GM18909 (cell line): ENCODE data around the gene SMIM20.

ENCODE experiments used
- ATAC-seq: cut with Tn5 transposase; IDR thresholded peaks from one replicate; pipeline ENCODE4 v1.9.1; 2021; ENCODE audit warnings: mild to moderate bottlenecking; ENCODE audit not compliant: unreplicated experiment, poor library complexity

SMIM20 gene

DNA sequence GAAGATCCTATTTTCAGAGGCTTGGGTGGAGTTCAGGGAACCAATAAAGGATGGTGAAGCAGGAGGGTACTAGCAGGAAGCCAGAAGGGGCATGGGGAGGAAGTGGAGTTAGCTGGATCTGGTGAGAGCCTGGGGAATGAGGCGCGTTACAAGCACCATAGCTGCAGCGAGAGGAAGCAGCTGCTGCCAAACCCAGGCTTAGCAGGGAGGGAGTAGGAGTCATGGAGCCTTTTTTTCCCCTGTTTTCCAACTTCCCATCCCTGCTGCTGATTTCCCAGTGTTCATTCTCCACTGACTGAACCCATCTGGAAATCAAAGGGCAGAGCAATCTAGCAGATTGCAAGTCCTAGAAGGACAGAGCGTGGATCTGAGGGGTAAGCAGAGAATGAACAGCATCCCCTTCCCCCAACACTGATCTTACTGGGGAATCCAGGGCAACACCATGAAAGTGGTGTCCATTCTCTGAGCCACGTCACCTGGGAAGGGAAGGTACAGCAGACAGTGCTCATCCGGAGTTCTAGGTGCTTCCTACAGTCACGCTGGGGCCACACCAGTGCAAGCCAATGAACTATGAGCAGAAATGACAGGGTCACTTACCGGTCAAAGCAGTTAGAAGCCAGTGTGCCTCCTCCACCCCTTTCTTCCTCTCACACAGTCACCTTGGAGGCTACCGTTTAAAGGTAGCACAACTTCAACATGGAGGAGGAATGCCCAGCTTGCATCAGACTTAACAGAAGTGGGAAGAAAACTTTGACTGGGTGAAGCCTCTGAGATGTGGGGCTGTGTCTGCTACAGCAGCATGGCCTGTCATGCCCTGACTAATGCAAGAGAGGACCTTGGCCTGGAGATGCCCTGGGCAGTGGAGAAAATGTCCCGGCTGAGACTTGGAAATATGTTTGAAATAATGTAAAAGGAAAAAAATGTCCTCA is 36.7 kb downstream of the SMIM20 start:
- ATAC-seq = no peak

DNA sequence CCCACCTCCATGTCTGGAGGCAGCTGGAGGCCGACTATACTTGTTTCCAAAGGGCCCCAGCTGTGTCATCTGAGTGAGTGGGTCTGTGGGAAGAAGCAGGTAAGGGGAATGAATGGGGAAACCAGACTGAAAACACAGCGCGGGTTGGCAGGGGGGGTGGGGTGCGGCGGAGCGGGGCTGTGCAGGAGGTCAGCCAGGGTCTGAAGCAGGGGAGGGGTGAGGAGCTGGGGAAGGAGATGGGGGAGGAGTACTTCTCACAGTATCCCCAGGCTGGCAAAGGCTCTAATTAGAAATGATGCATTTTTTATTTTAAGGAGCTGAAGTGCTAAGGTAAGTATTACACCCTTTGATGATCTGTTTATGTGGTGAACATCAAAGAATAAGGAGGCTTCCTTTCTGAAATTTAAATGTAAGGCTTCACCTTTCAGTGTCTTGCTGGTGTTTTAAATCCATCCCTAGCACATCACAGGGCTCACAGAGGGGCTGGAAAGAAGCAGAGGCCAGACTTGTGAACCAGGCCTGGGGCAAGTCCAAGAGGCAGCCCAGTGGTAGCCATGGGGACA is 37.5 kb downstream of the SMIM20 start:
- ATAC-seq = no peak

DNA sequence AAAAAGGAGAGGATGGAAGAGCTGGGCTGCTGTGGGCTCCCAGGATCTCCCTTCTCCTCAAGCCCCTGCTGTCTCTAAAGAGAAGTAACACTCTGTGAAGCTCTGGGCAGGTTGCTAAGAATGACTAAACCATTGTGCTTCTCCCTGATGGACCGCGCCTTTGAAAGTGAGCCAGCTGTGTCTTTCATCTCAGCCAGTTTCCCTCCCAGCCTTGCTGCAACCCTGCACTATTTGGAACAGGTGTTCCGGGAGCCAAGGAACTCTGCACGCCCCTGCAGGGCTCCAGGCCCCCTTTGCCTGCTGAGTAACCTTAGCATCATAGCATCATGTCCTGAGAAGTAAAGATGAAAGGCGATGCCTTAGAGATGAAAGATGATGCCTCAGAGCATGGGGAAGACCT is 39.7 kb downstream of the SMIM20 start:
- no peak for ATAC-seq

DNA sequence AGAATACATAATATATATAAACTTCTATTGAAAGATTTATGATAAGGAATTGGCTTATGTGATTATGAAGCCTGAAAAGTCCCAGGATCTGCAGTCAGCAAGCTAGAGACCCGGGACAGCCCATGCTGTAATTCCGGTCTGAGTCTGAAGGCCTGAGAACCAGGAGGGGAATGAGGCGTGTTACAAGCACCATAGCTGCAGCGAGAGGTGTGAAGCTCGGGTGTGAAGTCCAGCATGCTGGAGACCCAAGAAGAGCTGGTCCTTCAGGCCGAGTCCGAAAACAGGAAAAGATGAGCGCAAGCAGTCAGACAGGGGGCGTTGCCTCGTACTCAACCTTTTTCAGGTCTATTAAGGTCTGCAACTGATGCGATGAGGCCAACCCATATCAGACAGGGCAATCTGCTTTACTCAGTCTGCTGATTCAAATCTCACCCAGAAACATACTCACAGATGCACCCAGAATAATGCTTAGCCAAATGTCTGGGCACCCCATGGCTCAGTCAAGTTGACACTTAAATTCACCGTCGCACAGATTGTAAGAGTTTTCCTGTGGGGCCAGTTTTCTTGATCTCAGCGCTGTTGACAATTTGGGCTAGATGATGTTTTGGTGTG is 40.4 kb downstream of the SMIM20 start:
- no peak for ATAC-seq

DNA sequence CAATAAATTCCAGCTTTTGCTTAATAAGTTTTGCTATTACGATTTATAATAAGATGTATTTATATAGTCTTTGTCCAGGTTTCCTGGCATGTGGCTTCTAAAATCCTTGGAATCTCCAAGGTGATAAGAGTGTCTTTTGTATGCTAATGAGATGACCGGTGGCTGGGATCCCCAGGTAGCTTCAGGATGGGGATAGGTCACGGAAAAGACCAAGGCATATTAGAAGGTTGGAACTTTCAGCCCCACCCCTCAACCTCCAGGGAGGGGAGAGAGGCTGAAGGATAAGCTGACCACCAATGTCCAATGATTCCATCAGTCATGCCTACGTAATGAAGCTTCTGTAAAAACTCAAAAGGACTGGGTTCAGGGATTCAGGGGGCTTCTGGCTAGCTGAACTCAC is 41.7 kb downstream of the SMIM20 start:
- ATAC-seq = no peak

DNA sequence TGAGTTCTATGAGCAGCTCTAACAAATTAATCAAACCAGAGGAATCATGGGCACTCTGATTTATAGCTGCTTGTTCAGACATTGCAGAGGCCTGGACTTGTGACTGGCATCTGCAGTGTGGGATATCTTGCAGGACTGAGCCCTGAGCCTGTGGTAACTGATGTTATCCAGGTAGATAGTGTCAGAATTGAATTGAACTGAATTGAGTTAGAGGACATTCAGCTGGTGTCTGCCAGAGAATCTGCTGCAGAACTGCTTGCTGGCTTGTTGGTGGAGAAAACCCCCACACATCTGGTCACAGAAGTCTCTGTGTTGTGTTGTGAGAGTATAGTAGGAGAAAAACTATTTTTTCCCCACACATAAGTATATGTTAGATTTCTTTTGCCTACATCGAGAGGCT is 42.2 kb downstream of the SMIM20 start:
- no peak for ATAC-seq

DNA sequence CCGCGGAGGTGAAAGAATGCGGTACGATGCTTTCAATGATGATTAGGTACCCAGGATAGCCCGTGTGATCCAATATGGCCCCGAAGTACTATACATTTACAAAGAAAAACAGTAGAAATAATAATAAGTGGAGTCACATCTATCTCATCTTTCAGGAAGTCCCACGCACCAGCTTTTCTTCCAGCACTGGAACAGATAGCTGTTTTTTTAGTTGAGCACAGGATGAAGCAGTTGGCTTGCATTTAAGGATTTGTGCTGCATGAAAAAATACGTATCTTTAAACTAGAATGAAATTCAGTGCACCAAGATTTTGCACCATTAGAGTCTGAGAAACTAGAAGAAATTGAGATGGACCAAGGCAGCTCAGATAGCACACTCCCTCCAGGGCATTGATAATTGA is 44.1 kb downstream of the SMIM20 start:
- ATAC-seq = no peak

DNA sequence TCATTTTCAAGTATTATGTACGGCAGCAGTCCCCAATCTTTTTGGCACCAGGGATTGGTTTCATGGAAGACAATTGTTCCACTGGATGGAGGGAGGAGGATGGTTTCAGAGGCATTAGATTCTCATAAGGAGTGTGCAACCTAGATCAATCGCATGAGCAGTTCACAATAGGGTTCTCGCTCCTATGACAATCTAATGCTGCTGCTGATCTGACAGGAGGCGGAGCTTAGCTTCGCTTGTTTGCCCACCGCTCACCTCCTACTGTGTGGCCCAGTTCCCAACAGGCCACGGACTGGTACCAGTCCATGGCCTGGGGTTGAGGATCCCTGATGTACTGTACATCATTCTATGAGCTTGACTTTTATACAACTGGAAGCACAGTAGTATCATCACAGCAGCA is 48.4 kb downstream of the SMIM20 start:
- no peak for ATAC-seq

DNA sequence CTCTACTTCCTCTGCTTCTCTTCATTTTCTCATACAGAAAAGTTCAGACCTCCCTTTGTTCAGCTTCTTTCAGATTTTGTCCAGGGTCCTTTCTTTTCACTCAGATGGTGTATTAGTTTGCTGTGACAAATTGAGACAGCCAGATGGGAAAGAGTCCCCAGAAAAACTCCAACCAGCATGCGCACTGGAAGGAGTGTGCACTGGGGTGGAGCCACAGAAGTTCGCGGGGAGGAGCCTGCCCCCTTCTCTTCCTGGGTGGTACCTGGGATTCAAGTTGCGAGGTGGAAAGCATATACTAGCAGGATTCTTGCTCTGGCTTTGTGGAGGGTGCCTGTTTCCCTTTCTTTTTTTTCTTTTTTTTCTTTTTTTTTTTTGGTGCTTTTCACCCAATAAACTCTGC is 51.6 kb downstream of the SMIM20 start:
- ATAC-seq = no peak

DNA sequence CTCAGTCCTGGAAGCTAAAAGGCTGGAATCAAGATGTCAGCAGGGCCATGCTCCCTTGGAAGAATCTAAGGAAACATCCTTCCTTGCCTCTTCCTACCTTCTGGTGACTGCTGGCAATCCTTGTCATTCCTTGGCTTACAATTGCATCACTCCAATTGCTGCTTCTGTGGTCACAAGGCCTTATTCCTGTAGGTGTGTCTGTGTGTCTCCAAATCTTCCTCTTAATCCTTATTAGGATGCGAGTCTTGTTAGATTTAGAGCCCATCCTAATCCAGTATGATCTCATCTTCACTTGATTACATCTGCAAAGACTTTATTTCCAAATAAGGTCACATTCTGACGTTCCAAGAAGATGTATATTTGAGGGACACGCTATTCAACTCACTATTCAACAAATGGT is 52.2 kb downstream of the SMIM20 start:
- no peak for ATAC-seq

DNA sequence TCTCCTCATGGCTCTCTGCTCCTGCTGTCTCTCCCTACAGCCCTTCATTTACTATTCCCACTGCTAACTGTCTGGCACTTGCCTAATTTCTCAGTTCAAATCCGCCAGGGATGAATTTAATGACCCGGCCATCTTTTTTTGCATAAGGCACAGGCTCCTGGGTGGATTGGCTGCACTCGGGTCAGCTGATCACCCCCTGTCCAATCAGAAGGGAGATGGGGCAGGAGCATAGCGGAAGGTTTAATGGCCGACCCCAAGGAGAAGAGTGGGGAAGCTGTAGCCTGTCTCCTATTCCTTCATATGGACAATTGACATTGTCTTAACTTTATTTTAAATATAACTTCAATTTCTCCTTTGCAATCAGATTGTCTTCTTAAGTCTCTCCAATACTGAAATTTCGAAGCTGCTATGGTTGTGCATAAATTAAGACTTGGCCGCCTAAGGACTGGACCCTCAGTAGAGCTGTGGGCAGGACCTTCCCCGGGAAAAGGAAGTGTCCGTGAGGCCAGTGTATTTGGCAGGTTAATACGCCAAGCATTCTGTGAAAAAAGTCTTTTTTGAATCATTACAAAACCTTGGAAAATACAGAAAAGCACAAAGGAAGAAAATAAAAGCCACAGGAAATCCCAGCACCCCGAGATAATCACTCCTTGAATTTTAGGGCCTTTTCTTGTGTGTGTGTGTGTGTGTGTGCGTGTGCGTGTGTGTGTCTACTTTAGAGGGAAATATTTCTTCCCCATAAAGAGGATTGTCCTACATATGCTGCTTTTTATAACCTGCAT is 55.5 kb downstream of the SMIM20 start:
- ATAC-seq = no peak

DNA sequence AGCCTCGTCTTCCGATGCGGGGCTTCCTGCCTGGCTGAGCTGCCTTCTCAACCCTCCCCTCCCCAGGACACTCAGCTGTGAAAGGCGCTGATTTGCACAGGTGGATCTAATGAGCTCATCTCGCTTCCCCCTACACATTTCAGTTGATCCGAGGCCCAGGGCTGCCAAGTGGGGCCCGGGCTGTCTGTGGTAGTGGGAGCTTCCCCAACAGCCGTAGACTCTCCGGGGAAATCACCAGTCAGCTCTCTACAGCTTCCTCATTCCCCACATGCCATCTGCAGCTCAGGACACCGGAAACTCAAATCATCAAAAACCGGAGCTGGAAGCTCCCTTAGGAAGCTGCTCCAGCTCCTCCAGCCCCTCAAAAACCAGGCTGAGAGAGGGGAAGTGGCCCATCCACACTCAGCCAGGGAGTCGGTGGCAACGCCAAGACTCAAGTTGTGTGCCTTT is 56.2 kb downstream of the SMIM20 start:
- peak; percentile 75 for ATAC-seq

DNA sequence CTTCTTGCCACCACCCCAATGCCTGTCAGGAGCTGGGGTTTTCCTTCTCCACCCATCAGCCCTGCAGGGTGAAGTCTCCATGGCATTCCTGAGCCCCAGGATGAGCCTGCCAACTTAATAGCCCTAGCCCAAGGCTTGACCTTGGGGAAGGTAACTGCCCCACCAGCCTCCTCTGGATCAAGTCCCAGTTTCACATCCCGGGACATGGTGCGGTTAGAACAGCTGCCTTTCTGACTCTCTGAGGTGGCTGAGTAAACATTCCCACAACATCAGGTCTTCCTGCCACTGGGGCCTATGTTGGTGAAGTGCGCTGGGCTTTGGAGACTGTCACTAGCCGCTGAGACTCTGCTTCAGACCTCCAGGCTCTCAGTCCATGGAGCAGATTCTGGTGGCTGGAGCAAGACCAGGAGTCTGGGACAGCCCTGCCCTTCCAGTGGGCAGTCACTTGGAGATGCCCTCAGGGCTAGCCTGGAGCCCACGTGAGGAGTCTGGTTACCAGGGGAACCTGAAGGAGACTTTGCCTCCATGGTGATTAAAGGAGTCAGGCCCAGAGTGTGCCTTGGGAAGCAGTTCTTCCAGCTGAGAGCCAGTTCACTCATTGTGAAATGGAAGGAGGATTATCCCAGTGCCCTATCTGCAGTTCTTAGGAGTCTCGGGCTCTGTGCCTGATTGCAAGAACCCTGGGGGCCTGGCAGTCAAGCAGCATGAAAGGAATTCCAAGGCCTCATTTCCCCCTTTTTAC is 56.8 kb downstream of the SMIM20 start:
- no peak for ATAC-seq

DNA sequence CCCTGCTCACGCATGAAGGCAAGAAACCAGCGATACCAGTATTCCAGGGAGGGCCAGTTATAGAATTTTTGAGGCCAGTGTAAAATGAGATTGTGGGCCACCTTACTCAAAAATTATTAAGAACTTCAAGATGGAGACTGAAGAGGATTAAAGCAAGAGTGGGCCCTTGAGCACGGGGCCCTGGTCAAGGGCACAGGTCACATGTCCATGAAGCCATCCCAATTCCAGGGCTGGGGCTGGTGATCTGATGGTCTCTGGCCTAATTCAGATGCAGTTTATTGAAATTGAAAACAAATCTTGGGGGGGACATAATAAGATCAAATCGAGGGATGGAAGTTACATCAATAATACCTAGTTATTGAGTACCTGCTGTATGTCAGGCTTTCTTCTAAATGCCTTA is 58.3 kb downstream of the SMIM20 start:
- ATAC-seq = no peak

DNA sequence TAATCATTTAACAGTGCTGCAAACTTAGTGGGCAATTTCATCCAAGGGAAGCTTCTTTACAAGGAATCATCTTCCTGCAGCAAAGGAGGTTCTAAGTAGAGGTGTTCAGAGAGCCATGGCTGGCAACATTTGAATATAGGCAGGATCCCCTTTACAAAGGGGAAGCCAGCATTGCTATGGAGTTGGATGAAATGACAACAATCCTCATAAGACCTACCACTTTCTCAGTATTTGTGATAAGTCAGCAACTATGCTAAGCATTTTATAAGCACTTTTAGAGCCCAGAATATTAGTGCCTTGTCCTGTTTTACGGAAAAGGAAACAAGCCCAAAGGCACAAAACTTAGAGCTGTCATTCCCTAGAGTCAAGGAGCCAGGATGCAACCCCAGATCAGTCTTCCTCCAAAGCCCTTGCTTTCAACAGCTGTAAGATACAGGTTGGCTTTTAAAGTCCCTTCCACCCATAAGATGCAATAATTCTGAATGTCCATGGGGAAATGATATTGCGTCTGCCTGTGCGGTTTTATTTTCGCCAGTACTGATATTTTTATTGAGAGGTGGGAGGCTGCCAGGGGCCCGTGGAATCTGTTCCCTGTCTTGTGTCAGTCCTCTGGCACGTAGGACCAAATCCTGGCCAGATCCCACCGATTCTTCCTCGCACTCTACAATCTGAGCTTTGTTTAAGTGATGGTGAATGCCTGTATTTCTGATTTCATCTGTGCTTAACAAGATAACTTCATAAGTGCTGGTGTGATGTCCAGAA is 59.1 kb downstream of the SMIM20 start:
- no peak for ATAC-seq

DNA sequence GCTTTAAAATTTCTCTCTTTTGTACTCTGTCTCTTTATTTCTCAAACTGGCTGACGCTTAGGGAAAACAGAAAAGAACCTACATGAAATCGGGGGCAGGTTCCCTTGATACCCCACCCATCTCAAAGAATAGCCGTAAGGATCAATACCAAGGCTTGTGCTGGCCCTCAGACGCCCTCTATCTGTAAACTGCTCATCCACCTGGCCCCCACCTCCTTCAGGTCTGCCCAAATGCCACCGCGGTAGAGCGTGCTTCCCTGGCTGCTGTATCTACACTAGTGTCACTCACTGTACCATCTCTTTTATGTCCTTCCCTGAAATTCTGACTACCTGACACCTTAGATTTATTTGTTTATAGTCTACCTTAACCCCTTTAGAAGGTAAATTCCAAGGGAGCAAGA is 62.8 kb downstream of the SMIM20 start:
- no peak for ATAC-seq

DNA sequence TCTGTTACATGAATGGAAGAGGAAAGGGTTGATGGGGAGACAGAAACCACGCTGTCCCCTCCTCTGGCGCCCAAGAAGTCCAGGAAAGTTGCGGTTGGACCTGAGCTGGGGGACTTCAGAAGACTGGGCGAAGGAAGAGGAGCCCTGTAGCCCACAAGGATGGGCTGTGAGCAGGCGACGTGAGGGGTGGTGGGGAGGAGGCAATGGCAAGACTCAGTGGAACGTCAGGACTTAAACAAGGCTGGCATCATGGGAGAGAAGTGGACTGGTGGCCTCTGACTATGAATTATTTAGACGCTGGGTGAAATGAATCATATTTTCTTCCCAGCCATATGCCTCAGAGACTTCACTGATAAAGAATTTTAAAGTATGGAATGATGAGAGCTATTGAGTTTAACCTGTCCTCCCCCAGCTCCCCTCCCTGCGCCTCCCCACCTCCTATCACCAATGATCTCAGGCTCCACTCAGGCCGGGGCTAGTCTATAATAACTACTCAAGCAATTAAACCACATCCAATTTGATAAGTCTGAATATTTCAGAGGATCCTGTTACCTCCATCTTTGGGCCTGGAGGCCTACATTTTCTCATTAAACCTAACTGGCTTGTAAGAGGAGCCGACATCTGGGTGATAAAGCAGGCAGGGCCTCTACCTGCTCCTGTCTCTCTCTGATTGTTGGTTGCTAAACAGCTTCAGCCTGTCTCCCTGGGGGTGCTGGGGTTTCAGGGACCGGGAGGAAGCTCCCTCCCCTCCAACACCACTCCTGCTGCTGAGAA is 63.6 kb downstream of the SMIM20 start:
- ATAC-seq = no peak

DNA sequence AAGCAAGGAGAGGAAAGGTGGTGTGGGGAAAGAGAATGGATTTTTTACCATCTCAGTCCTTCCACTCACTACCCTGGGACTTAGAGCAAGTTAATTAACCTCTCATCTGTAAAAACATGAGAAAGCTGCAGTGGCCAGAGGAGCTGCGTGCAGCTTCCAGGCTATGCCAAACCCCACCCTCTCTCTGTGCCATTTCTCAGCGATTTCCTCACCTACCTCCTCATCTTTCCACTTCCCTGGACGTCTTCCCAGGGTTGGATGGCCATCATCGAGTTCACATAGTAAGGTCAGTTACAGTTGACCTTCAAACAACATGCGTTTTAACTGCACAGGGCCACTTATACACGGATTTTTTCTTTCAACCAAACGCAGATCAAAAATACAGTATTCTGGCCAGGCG is 64.3 kb downstream of the SMIM20 start:
- no peak for ATAC-seq
